Measurements from ENCODE around the gene CST3.
"Not testable (repeated sequence)": the region's sequence is repeated elsewhere in the genome, so short reads cannot be mapped to it uniquely, and the experiment has no call there.

The CST3 gene

GRCh38 chr20:23643659-23644058, 5.9 kb upstream of the CST3 start:
- no peak for DNase-seq (ENCODE audit: low read depth)

DNA sequence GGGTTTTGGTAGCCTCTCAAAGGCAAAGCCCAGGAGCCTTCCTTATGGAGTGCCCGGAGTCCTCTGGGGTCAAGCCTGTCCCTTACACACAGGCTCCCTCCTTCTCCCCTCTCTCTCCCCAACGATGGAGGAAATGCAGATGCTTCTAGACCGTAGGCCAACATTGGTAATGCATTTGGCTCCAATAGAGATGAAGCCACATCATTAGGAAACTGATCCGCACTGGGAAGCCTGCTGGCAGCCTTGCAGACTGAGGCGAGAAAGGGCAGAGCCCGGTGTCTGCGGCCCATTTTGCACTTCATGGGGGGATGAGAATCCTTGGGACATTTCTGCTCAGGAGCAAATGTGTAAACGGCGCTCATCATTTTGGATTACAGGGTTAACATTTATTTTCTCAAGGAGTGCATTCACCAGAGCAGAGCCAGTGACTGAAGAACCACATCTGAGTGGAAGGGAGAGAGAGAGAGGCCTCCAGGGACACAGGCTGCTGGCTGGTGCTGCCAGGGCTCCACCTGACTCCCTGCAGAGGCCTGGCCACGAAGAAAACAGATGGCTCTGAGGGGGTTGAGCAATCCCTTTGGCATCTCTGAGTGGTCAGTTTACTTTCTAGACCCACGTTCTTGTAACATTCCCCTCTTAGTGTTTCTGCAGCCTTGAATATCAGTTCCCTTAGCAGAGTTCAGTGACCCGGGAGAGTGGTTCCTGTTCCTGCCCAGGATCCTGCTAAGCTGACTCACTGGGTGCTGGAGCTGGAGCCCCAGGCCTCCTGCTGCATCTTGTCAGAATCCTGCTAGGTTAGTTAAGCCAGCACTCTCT, 4.4 kb upstream of the CST3 start:
- peak; percentile 83 for DNase-seq (ENCODE audit: low read depth)

- no peak for DNase-seq (ENCODE audit: low read depth)
Measured at GRCh38 chr20:23640671-23641667, 3.2 kb upstream of the CST3 start.

GRCh38 chr20:23640018-23640601, 2.4 kb upstream of the CST3 start:
- DNase-seq (ENCODE audit: low read depth), result no peak

DNA sequence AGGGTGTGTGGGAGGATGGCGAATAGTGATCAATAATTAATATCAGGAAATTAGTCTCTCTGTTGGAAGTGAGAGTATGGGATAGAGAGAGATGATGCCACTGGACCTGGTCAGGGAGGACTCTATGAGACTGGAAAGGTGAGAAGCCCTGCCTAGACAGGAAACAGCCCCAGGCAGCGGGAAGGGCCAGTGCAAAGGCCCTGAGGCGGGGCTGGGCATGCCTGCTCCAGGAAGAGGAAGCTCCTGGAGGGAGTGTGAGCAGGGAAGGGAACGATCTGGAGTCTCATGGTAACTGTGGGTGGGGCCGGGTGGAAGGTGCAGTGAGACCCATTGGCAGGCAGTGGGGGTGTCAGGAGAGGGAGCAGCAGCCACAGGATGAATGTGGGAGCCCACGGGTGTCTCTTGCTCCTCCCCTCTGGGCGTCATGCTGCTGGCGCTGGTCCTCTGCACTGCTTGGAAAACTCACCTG, 1.8 kb upstream of the CST3 start:
- DNase-seq (ENCODE audit: low read depth), result no peak

- DNase-seq (ENCODE audit: low read depth), result no peak
Measured at GRCh38 chr20:23638309-23638708, 554 bp upstream of the CST3 start.

DNA sequence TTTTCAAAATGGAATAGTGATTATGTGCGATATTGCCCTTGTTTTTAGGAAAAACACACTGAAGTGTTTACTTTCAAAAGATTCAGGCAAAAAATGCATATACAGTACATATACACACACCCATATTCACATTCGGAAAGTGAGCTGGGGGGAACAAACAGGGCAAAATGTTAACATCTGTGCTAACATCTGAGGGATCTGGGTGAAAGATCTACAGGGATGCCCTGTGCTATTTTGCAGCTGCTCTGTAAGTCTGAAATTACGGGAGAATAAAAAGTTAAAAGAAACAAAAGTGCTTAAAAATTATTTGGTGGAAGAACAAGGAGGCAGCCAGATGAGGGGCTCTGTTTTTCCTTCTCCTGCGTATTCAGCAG, 860 bp downstream of the CST3 start:
- DNase-seq (ENCODE audit: low read depth), result no peak

DNA sequence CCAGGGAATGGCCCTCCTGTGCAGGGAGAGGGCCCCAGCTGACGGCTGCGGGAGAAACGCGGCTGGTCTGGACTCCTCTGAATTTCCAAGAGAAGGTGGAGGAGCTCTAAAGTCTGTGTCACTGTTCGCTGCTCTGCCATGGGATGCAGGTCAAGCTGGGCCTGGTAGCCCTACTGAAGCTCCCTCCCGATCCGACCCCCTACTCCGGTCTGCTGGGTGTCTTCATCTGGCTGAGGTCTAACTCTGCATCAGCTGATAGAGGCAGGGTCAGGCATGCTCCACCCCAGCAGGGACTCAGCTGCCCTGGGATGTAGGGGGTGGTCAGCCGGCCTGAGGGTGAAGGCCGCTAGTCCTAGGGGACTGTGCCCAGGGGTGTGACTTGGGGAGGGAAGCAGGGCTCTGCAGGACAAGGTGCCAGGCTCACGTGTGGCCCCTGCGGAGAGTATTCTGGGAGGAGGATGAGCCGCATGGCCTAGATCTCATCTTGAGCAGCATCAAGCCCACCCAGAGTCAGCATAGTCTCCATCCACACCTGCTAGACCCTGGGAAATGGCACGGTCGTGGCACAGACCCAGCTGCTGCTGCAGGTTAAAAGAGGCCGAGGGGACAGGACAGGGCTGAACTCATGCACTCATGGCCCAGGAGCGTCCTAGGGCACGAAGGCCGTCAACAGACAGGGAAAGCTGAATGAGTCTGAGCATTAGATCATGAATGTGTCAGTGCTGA, 1.4 kb downstream of the CST3 start:
- no peak for DNase-seq (ENCODE audit: low read depth)

GRCh38 chr20:23635768-23636090, 2.0 kb downstream of the CST3 start:
- DNase-seq (ENCODE audit: low read depth), result not testable (repeated sequence)

- no peak for DNase-seq (ENCODE audit: low read depth)
Measured at GRCh38 chr20:23634985-23635767, 2.6 kb downstream of the CST3 start.

- no peak for DNase-seq (ENCODE audit: low read depth)
Measured at GRCh38 chr20:23634044-23634801, 3.5 kb downstream of the CST3 start.

- DNase-seq (ENCODE audit: low read depth), result no peak
Measured at GRCh38 chr20:23632711-23633573, 4.8 kb downstream of the CST3 start.

- no peak for DNase-seq (ENCODE audit: low read depth)
Measured at GRCh38 chr20:23631981-23632710, 5.6 kb downstream of the CST3 start.

DNA sequence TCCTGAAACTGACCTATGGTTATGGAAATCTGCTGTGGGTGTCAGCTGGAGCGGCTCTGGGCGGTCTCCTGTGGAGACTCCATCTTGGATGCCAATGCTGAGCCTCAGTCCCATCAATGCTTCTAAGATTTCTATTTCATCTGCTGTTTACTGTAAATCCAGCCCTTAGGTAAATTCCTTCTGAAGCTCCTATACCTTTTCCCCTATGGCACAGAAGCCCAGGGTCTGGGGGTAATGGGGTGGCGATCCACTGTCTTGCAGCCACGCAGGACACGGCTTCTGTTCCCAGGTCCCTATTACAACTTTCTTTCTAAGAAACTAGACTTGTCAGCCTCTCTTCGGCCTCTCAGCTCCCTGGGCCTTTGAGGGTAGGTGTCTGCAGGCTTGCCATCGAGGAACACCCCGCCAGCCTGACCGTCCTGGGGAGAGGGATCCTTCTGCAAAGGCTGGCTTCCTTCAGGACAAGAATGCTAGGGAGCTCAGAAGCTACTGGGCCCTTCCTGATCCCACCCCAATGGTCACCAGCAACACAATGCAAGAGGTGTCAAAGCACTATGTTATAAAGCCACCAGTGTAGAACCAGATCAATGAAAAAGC, 6.4 kb downstream of the CST3 start:
- no peak for DNase-seq (ENCODE audit: low read depth)

- no peak for DNase-seq (ENCODE audit: low read depth)
Measured at GRCh38 chr20:23630392-23630849, 7.3 kb downstream of the CST3 start.

- no peak for DNase-seq (ENCODE audit: low read depth)
Measured at GRCh38 chr20:23629542-23630391, 8.0 kb downstream of the CST3 start.

DNA sequence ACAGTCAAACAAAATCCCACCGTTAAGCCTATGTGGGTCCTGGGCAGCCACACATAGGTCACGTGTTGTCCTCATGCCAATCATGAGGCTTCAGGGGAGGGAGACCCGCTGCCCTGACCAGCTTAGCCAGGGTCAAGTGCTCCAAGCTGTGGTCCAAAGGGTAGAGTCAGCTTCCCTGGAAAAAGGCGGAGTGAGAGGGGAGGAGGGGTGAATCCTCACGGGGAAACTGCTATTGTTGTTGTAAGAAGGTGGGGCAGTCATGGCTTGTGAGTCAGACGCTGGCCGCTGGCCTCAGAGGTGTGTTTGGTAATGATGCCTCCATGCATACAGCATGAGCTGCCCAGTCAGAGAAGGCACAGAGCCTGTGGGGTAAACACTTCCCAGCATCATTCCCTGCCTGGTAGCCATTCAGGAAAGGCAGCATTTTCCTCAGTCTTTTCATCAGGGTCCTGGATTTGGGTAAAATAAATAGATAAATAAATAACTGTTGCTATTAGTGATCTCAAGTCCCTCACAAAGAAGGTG, 8.7 kb downstream of the CST3 start:
- DNase-seq (ENCODE audit: low read depth), result peak; percentile 85

Data from iris pigment epithelial cell (primary cell).